Fibroblast of villous mesenchyme (primary cell): ENCODE results near the gene CDC42SE1. TPM values are rescaled to one million over a fixed set of nuclear protein-coding genes. Genes with fewer than 3 reads are reported as not detected.

ENCODE experiments used
- DNase-seq: peaks from one replicate; pipeline ENCODE4 v3.0.0-alpha.2; 2010; ENCODE audit warnings: low read depth
- H3K4me3 ChIP-seq: 2 replicates; pipeline ENCODE4 v1.5.1; 2011; ENCODE audit warnings: low read depth, mild to moderate bottlenecking, low read length
- CTCF ChIP-seq: IDR thresholded peaks from 2 replicates; pipeline ENCODE4 v1.5.1; 2012; ENCODE audit warnings: low read depth, mild to moderate bottlenecking, low read length; ENCODE audit not compliant: insufficient read depth
- total RNA-seq: library from RNA; depleted of rRNA; stranded (reverse); fragments of >200 nt; gene quantifications from 2 replicates; pipeline ENCODE4 v1.2.3, GENCODE V29; 2012

Gene CDC42SE1
- total RNA-seq, 1 donor: 68.2 TPM

GRCh38 chr1:151047591-151047924 lies 11.9 kb downstream of the CDC42SE1 start, which contains the start of gene C1orf56:
Gene C1orf56, plus strand, starts transcription at chr1:151047751. Its CDS starts 97 bp downstream, at chr1:151047848.
- TF ChIP-seq CTCF: no peak
- DNase-seq: peak; percentile 74
- peak within 1 kb of the TSS; percentile 84 for H3K4me3 ChIP-seq

- H3K4me3 ChIP-seq: no peak overlapping the region
- DNase-seq: no peak
- no peak for TF ChIP-seq CTCF
These were observed 16.3 kb downstream of the CDC42SE1 start for GRCh38 chr1:151043163-151043562.

- no peak overlapping the region for H3K4me3 ChIP-seq
- DNase-seq: no peak
- no peak for TF ChIP-seq CTCF
These were observed 19.9 kb downstream of the CDC42SE1 start for GRCh38 chr1:151039521-151039920.

GRCh38 chr1:151037032-151037431 lies 22.4 kb downstream of the CDC42SE1 start:
- no peak overlapping the region for H3K4me3 ChIP-seq
- no peak for DNase-seq
- TF ChIP-seq CTCF: no peak

GRCh38 chr1:151036356-151036755 lies 23.1 kb downstream of the CDC42SE1 start, which contains the start of gene BNIPL:
Gene BNIPL, plus strand, starts transcription at chr1:151036586. Its CDS starts 140 bp downstream, at chr1:151036726.
- no peak within 1 kb of the TSS for H3K4me3 ChIP-seq
- DNase-seq: no peak
- TF ChIP-seq CTCF: no peak

- DNase-seq: no peak
- no peak overlapping the region for H3K4me3 ChIP-seq
- no peak for TF ChIP-seq CTCF
These were observed 24.3 kb downstream of the CDC42SE1 start for GRCh38 chr1:151035167-151035566.

GRCh38 chr1:151032164-151032563 lies 27.3 kb downstream of the CDC42SE1 start:
- TF ChIP-seq CTCF: no peak
- H3K4me3 ChIP-seq: no peak overlapping the region
- no peak for DNase-seq
